Measurements from ENCODE around the gene KCNK17.

KCNK17 gene

DNA sequence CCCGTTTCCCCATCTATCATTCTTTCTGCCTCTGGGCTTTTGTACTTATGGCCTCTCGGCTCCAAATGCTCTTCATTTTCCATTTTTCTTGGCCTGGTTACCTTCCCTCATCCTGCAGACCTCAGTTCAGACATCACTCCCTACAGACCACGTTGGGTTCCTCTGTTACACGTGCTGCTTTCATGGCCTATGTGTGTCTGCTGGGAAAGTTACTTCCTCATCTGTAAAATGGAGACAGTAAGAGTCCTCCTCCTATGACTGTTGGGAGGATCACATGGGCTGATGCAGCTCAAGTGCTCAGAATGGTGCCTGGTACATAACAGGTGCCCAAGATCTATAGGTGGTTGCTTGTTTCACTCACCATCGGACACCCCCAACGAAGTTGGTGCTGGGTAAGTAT is 13.5 kb downstream of the KCNK17 start:
- Histone ChIP-seq H4K20me1 (ENCODE audit: insufficient read depth, low read length) (no peaks in the 10 kb centered on the region), H3K9ac (ENCODE audit: low read length) (no peak overlapping the region), H3K4me2 (ENCODE audit: low read length) (0 out of 2 replicates have a peak overlapping the region, but pooled peaks have one; percentile 1), H3K27ac (ENCODE audit: low read length) (no peak overlapping the region), H3K79me2 (ENCODE audit: low read length) (no peaks in the 10 kb centered on the region), H3K9me3 (ENCODE audit: insufficient read depth, low read length) (no peaks in the 10 kb centered on the region), H3K36me3 (replicated peaks; ENCODE audit: low read depth, low read length) (no peaks in the 10 kb centered on the region), H3K4me1 (ENCODE audit: low read length) (peaks cover 16% of the 10 kb centered on the region), H2AFZ (ENCODE audit: low read depth, low read length) (peak overlapping the region; percentile 63; the same call in 1 of the 2 replicates), H3K27me3 (ENCODE audit: low read depth, low read length) (0 out of 2 replicates have a peak, but pooled peaks cover 2% of the 10 kb centered on the region), H3K4me3 (ENCODE audit: low read length) (no peak overlapping the region)
- no peak for TF ChIP-seq EZH2phosphoT487 (IDR thresholded peaks at IDR 0.05; ENCODE audit: low read depth)
- TF ChIP-seq, protein P1, sequence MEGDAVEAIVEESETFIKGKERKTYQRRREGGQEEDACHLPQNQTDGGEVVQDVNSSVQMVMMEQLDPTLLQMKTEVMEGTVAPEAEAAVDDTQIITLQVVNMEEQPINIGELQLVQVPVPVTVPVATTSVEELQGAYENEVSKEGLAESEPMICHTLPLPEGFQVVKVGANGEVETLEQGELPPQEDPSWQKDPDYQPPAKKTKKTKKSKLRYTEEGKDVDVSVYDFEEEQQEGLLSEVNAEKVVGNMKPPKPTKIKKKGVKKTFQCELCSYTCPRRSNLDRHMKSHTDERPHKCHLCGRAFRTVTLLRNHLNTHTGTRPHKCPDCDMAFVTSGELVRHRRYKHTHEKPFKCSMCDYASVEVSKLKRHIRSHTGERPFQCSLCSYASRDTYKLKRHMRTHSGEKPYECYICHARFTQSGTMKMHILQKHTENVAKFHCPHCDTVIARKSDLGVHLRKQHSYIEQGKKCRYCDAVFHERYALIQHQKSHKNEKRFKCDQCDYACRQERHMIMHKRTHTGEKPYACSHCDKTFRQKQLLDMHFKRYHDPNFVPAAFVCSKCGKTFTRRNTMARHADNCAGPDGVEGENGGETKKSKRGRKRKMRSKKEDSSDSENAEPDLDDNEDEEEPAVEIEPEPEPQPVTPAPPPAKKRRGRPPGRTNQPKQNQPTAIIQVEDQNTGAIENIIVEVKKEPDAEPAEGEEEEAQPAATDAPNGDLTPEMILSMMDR (IDR thresholded peaks at IDR 0.05; ENCODE audit: low read depth, low read length), result no peak

DNA sequence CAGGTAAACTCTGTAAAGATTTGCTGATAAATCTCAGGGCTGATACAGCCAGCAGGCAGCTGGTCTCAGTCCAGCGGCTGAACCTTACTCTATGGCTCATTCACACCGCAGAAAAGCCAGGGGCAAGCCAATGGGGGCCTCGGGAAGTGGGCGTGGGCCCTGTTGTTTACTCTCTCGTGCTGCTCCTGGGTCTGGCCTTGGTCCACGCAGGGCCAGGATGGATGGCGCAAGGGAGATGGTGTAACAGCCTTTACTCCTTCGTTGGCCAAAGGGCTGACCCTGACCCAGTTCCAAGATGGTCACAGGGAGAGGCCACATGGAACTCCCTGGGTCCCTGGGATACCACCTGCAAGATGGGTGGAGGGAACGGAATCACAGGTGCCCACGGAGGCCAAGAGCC is 16.2 kb downstream of the KCNK17 start:
- H3K27ac ChIP-seq (ENCODE audit: low read length), result no peak overlapping the region
- no peaks in the 10 kb centered on the region for H3K9me3 ChIP-seq (ENCODE audit: insufficient read depth, low read length)
- H4K20me1 ChIP-seq (ENCODE audit: insufficient read depth, low read length), result no peaks in the 10 kb centered on the region
- no peak overlapping the region for H3K9ac ChIP-seq (ENCODE audit: low read length)
- TF ChIP-seq, protein P1 (IDR thresholded peaks at IDR 0.05; ENCODE audit: low read depth, low read length), result no peak
- TF ChIP-seq EZH2phosphoT487 (IDR thresholded peaks at IDR 0.05; ENCODE audit: low read depth), result no peak
- no peaks in the 10 kb centered on the region for H3K36me3 ChIP-seq (replicated peaks; ENCODE audit: low read depth, low read length)
- H2AFZ ChIP-seq (ENCODE audit: low read depth, low read length), result no peak overlapping the region
- H3K4me3 ChIP-seq (ENCODE audit: low read length), result no peak overlapping the region
- no peak overlapping the region for H3K4me2 ChIP-seq (ENCODE audit: low read length)
- 0 out of 2 replicates have a peak, but pooled peaks cover under 1% of the 10 kb centered on the region for H3K27me3 ChIP-seq (ENCODE audit: low read depth, low read length)
- H3K4me1 ChIP-seq (ENCODE audit: low read length), result peaks cover 16% of the 10 kb centered on the region
- H3K79me2 ChIP-seq (ENCODE audit: low read length), result no peaks in the 10 kb centered on the region

DNA sequence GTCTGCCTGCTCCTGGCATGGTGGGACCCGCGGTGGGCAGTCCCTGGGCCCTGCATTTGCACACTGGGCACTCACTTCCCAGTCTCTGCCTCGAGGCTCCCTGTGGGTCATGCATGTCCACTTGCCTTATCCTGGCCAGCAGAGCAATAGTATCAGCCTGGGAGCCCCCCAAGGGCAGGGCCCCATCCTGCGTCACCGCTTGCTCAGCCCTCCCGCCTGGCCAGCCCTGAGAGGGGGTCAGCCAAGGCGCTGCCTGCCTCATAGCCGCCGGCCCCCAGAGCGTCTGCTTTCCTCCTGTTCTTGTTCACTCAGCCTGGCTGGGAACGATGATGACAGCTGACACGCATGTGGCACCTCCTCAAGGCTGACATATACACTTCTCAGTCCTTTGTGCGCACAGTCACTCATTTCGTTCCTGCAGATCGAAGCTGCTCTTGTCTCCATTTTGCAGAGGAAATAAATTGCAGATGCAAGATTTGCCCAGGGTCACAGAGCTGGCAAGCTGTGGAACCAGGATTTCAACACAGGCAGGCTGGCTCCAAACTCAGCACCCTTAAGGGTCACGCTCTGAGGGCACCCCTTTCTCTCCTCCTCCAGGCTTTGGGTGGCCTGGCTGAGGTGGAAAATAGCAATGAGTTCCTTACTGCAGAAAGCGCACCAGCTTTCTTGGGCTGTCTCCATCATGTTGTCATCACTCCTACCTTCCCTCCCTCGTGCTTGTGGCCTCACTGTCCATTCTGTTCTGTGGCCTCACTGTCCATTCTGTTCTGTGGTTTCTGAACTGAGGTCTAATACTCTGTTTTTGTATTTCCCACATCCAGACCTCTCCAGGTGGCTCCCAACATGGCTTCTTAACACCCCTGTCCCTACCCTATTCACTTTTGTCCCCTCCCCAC is 17.2 kb downstream of the KCNK17 start:
- H3K79me2 ChIP-seq (ENCODE audit: low read length), result no peaks in the 10 kb centered on the region
- H3K4me3 ChIP-seq (ENCODE audit: low read length), result no peak overlapping the region
- H2AFZ ChIP-seq (ENCODE audit: low read depth, low read length), result no peak overlapping the region
- H3K27ac ChIP-seq (ENCODE audit: low read length), result no peak overlapping the region
- 0 out of 2 replicates have a peak, but pooled peaks cover 9% of the 10 kb centered on the region for H3K27me3 ChIP-seq (ENCODE audit: low read depth, low read length)
- H4K20me1 ChIP-seq (ENCODE audit: insufficient read depth, low read length), result no peaks in the 10 kb centered on the region
- no peaks in the 10 kb centered on the region for H3K36me3 ChIP-seq (replicated peaks; ENCODE audit: low read depth, low read length)
- no peak overlapping the region for H3K9ac ChIP-seq (ENCODE audit: low read length)
- no peaks in the 10 kb centered on the region for H3K9me3 ChIP-seq (ENCODE audit: insufficient read depth, low read length)
- H3K4me2 ChIP-seq (ENCODE audit: low read length), result no peak overlapping the region
- TF ChIP-seq, protein P1 (IDR thresholded peaks at IDR 0.05; ENCODE audit: low read depth, low read length), result no peak
- TF ChIP-seq EZH2phosphoT487 (IDR thresholded peaks at IDR 0.05; ENCODE audit: low read depth), result no peak
- H3K4me1 ChIP-seq (ENCODE audit: low read length), result peaks cover 12% of the 10 kb centered on the region

DNA sequence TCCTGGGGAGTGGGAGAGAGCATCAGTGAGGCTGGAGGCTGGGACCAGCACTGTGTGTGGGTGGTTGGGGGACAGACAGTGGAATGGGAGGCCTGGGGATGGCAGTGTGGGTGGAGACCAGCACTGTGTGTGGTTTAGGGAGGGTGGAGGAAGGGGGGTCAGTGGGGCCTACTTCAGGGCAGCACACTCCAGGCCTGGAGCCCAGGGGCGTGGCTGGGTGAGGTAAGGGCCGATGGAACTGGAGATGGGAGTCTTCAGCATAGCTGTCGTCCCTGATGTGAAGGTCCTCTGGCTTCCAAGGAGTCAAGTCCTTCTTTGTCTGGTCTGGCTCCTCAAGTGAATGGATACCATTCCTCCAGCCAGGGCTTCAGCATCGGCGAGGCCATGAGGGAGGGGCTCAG is 18.6 kb downstream of the KCNK17 start:
- TF ChIP-seq EZH2phosphoT487 (IDR thresholded peaks at IDR 0.05; ENCODE audit: low read depth), result no peak
- TF ChIP-seq, protein P1 (IDR thresholded peaks at IDR 0.05; ENCODE audit: low read depth, low read length), result no peak
- peaks cover 21% of the 10 kb centered on the region; the same call in 1 of the 2 replicates for H3K27me3 ChIP-seq (ENCODE audit: low read depth, low read length)
- H3K4me3 ChIP-seq (ENCODE audit: low read length), result no peak overlapping the region
- H3K27ac ChIP-seq (ENCODE audit: low read length), result no peak overlapping the region
- no peaks in the 10 kb centered on the region for H4K20me1 ChIP-seq (ENCODE audit: insufficient read depth, low read length)
- H3K9me3 ChIP-seq (ENCODE audit: insufficient read depth, low read length), result no peaks in the 10 kb centered on the region
- no peak overlapping the region for H3K4me2 ChIP-seq (ENCODE audit: low read length)
- no peaks in the 10 kb centered on the region for H3K36me3 ChIP-seq (replicated peaks; ENCODE audit: low read depth, low read length)
- no peaks in the 10 kb centered on the region for H3K79me2 ChIP-seq (ENCODE audit: low read length)
- H2AFZ ChIP-seq (ENCODE audit: low read depth, low read length), result no peak overlapping the region
- H3K4me1 ChIP-seq (ENCODE audit: low read length), result peaks cover 3% of the 10 kb centered on the region
- no peak overlapping the region for H3K9ac ChIP-seq (ENCODE audit: low read length)

Measured in OCI-LY3 (cell line).